PC-9 (cell line): Measurements from ENCODE around the gene RIPOR3.

Source experiments
- CTCF ChIP-seq: fragments of 200-600 bp; sonication (generic); conservative IDR thresholded peaks from 2 replicates; pipeline ENCODE4 v1.6.1; 2017; ENCODE audit warnings: mixed run types, antibody characterized with exemption, mild to moderate bottlenecking, moderate library complexity
- EZH2 ChIP-seq: fragments of 200-600 bp; sonication (generic); IDR thresholded peaks from 2 replicates; pipeline ENCODE4 v1.8.0; 2017; ENCODE audit warnings: antibody characterized with exemption, low read depth

DNA sequence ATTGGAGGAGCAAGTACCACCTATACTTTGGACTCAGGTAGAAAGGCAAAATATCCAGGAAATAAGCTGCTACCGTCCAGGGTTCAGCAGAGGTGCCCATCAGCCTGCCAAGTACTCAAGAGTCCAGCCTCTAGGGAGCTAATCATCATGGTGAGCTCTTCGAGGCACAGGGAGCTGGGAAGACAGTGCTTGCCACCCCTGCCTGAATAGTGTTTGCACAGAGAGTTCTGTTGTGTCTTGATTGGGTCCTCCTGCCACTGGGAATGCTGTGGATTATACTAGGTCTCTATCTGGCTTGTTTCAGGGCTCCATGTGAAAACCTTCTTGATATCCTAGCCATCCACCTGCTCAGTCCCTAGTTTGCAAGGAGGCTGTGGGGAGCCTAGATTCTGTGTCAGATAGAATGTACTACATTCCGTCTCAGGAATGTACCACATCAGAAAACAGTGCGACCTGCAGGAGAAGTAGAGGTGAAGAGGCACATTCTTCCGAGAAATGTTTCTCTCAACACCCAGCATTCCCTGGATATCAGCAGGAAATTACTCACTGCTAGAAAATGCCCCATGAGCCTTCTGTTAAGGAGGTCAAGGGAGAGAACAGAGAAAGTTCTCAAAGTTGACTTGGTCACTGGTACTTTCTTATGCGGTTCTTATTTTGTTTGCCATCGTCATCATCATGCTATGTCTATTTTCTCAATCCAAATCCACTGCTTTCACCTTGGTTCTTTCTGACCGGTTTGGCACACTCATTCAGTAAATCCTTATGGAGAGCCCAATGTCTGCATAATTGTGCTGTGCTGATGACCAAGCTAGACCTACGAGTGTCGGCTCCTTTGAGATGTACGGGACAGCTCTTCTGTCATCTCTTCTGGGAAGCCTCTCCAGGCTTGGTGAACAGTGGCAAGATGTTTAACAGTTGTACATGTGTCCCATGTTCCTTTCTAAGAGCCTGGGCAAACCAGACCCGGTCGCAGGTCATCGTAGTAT lies 150.4 kb downstream of the RIPOR3 start:
- TF ChIP-seq CTCF = no peak; the same call in 1 of the 2 replicates
- TF ChIP-seq EZH2 = no peak
